ENCODE data around the gene MID2.
"Not testable (repeated sequence)": the region's sequence is repeated elsewhere in the genome, so short reads cannot be mapped to it uniquely, and the experiment has no call there.

MID2 gene, protein sequence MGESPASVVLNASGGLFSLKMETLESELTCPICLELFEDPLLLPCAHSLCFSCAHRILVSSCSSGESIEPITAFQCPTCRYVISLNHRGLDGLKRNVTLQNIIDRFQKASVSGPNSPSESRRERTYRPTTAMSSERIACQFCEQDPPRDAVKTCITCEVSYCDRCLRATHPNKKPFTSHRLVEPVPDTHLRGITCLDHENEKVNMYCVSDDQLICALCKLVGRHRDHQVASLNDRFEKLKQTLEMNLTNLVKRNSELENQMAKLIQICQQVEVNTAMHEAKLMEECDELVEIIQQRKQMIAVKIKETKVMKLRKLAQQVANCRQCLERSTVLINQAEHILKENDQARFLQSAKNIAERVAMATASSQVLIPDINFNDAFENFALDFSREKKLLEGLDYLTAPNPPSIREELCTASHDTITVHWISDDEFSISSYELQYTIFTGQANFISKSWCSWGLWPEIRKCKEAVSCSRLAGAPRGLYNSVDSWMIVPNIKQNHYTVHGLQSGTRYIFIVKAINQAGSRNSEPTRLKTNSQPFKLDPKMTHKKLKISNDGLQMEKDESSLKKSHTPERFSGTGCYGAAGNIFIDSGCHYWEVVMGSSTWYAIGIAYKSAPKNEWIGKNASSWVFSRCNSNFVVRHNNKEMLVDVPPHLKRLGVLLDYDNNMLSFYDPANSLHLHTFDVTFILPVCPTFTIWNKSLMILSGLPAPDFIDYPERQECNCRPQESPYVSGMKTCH

DNA sequence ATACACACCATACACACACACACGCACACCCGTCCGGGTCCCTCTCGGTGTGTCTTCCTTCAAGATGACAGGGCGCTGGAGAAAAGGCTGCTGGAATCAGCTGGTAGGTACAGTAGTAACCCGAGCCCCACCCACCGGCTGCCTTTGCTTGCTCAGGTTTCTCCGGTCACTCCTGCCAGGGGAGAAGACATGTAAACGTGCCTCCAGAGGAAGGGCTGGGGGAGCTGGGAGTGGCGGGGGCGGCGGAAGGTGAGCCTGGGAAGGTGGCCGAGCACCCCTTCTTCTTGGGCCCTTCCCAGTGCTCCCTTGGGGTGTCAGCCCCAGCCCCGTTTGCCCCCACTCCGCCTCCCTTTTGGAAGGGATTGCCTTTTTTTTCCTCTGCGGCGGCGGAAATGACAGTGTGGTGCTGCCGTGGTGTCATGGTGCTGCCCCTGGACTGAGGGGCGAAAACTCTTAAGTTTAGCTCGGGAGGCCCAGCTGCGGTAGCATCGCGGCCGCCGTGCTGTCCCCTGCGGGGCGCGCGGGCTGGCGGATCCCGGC lies at the start of gene MID2:
MID2 (plus strand) TSS at position 169 of the 540 bp plus-strand sequence. CDS start 561 bp downstream, outside the sequence.
- peak; percentile 42 for DNase-seq

DNA sequence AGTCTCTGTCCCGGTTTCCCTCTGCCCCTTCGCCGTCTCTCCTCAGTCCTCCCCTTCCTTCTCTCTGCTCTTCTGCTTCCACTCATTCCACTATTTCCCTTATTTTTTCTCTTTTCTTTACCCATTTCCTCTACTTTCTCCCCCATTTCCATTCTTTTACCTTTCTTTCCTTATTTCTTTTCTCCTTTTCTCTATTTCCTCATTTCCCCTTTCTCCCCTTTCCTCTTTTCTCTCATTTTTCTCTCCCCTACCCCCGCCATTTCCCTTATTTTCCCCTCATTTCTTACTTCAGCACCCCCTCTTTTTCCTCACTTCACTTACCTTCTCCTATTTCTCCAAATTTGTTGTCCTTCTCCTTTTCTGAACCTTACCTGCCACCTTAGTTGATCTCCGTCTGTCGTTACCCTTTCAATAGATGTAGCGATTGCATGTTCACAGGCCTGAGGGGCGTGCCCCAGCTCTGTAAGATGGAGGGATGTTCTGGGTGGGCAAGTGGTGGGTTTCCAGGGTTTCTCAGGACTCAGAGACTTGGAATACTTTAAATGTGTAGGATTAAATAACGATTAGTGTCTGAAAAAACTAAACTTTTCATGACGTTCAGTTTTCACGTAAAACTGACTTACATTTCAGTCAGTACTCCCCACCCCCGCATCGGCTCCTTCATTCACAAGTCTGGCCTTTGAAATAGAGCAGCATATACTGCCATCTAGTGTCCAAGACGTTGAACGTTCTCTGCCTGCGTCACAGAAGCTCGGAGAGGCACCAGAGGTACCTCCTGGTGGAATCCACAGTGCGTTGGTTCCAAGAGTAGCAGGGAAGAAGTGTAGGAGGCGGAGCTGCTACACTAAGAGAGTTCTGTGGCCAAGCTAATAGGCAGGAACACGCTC lies 48.8 kb upstream of the MID2 start:
- peak; percentile 81 for DNase-seq

DNA sequence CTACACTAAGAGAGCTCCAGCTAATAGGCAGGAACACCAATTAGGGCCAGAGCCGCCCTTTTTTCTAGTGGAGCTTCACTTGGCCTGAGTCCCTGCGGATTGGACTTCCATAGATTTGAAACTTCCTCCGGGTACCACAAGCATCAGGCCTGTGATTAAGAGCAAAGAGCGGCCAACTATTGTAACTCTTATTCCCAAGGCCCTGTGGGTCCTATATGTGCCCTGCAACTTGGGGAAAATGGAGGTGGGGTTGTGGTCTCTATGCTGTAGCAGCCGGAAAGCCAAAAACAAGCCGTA lies 48.2 kb upstream of the MID2 start, which contains the start of gene NCBP2L:
NCBP2L (plus strand) TSS at position 198 of the 297 bp plus-strand sequence. CDS start 16,488 bp downstream, outside the sequence.
- no peak for DNase-seq

DNA sequence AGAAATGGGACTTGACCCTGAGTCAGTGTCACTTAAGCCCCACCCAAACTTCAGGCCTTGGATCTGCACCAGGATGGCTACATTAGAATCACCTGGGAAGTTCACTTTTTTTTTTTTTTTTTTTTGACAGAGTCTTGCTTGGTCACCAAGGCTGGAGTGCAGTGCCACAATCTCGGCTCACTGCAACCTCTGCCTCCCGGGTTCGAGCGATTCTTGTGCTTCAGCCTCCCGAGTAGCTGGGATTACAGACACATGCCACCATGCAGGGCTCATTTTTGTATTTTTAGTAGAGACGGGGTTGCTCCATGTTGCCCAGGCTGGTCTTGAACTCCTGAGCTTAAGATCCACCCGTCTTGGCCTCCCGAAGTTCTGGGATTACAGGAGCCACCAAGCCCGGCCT lies 45.1 kb upstream of the MID2 start:
- no peak for DNase-seq

DNA sequence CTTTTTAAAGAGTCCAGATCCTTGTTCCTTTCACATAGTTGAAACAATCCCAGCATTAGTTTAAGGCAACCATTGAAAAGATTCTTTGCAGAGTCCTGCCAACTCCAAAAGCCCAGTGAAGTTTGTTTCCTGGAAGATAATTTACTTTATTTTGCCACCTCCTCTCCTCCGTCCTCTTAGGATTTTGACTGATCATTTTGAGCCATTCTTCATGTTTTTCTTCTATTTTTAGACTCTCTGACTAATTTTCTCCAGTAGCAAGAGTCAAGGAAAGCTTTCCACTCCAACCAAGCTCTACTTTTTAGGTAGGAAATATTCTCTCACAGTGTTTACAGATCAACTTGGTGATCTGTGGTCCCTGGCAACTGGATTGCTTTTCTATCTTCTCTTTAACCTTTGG lies 37.8 kb upstream of the MID2 start:
- no peak for DNase-seq

DNA sequence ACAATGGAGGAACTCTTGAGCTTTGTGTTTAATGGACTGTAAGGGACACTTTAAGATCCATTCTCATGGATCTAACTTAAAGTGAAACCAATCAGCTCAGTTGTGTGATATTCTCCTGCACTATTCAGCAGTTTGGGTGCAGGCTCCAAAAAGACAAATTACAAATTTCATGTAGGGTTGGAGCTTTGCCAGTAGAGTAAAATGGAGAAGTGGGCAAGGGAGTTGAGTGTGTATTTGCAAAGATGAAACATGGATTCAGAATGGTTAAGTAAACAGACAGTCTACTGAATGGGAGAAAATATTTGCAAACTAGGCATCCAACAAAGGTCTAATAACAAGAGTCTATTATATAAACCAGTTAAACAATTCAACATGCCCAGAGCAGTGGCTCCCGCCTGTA lies 21.2 kb upstream of the MID2 start:
- no peak for DNase-seq

DNA sequence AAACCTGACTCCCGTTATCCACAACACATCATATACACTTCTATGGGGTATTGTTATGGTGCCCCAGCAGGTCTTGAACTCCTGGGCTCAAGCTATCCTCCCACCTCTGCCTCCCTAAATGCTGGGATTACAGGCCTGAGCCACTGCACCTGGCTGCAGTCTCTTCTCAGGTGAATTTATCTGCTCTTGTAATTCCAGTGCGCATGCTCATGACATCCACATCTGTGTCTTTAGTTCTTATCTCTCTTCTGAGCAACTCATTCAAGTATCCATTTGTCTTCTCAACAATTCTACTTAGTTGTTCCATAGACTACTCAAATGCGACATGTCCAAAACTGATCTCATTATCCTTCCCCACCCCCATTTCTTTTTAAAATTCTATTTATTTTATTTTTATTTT lies 20.5 kb upstream of the MID2 start:
- no peak for DNase-seq

DNA sequence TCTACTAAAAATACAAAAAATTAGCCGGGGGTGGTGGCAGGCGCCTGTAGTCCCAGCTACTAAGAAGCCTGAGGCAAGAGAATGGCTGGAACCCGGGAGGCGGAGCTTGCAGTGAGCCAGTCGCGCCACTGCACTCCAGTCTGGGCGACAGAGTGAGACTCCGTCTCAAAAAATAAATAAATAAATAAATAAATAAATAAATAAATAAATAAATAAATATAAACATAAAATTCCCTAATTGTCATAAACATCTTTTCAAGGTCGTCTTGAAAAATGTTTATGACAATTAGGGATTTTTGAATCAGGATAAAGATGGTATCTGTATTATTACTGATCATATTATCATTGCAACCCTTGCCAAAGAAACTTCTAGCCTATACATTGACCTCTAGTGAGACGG lies 15.6 kb upstream of the MID2 start:
- not testable (repeated sequence) for DNase-seq

DNA sequence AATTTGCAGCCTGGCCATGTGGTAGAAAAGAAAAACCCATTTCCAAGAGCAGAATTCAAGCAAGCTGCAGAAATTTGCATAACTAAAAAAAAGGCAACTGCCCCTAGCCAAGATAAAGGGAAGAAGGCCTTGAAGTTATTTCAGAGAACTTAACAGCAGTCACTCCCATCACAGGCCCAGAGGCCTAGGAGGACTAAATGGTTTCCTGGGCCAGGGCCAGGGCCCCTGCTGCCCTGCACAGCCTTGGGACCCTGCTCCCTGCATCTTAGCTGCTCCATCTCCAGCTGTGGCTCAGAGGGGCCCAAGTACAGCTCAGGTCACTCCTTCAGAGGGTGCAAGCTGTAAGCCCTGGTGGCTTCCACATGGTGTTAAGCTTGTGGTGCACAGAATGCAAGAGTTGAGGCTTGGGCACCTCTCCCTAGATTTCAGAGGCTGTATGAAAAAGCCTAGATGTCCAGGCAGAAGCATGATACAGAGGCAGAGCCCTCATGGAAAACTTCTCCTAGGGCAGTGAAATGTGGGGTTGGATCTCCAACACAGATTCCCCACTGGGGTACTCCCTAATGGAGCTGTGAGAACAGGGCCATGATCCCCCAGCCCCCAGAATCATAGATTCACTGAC lies 6.7 kb upstream of the MID2 start:
- no peak for DNase-seq

DNA sequence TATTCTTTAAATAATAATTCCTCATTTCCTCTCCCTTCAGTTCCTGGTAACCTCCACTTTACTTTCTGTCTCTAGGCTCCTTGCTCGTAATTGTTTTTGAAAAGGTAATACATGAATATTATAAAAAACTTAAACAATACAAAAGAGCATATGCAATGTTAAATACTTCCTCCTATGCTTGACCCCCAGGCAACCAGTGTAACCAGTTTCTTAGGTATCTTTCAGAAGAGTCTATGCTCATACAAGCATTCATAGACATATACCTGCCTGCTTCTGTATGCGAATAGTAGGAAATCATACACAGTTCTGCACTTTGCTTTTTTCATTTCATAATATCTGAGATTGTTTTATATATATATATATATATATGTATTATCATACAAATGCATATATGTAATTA lies 2.6 kb upstream of the MID2 start:
- no peak for DNase-seq

DNA sequence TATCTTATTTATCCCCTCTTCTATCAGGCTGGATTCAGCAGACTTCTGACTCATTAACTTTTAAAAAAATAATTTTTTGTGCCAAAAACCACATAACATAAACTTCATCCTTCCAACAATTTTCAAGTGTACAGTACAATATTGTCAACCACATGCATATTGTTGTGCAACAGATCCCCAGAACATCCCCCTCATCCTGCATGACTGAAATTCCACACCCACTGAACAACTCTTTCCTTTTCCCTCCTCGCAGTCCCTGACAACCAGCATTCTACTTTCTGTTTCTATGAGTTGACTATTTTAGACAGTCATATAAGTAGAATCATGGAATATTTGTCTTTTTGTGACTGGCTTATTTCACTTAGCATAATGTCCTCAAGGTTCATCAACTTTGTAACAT lies 2.2 kb upstream of the MID2 start:
- DNase-seq = no peak

DNA sequence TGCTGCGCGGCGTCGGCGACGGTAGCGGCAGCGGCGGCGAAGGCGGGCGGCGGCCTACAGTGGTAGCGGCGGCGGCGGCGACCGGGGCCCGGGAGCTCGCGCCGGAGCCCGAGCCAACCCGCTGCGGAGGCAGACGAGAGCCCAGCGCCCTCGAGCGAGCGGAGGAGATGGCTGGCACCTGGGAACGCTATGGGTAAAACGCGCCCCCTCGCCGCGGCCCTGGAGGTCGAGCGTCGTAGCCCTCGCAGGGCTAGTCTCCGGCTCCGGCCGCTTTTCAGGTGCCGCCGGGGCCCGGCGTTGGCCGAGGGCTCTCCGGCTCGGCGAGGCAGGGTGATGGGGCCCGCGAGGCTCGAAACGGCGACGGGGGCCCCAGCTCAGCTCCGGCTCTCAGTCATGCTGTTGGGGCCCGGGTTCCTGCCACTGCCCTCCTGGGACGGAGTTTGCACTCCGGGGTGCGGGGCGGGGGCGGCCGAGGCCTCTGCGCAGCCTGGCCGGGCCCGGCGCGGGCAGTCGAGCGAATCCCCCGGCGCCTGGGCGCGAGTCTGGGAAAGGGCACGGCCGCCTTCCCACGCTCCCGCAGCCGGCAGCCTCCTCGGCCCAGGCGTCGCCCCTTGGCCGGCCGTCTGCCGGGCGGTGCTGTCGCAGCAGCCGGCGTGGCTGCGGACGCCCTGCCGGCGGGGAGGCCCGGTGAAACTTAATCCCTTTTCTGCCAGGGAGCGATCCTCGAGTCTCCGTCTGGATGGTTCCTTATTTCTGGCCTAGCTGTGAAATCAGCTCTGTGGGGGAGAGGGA lies 768 bp downstream of the MID2 start:
- no peak for DNase-seq

DNA sequence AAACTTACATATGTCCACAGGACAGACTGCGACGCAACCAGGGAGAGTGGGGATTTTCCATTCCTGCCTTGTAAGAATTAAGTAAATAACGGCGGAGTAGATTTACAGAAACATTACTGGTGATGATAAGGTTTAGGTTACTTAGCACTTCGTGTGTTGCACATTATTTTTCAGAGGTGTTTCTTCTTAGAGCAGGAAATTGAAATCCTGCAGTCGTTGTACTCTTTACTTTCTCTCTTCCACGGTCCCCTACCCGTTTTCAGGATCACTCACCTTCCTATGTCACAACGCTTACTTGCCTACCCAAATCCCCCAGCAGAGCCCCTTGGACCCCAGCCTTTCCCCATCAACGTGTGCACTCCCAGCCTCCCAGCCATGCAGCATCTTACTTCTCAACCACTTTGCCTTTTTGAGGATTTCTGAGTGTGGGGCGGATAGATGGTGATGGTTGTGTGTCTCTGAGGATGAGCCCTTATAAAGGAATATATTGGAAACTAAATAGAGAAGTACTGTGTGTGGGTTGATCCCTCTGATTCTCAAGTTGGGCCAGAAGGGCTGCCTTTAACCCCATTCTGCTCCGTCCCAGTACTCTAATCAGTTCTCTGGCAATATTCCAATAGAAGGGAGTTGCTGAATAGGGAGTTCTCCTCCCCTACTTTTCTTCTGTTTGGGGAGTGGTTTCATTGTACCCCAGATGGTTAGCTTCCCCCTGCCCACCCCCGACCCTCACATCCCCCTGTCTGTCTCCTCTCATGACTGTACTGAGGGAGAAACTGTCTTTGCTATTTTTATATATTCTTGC lies 1.6 kb downstream of the MID2 start:
- DNase-seq = no peak

DNA sequence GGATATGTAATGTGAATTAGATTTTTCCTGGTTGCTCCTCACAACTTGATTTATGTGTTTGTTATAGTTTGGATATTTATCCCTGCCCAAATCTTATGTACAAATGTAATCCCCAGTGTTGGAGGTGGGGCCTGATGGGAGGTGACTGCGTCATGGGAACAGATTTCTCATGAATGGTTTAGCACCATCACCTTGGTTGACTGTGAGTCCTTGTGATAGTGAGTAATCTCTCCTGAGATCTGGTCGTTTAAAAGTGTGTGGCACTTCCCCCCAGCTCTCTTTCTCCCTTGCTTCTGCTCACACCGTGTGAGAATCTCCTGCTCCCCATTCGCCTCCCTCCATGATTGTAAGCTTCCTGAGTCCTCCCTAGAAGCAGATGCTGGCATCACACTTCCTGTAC lies 2.2 kb downstream of the MID2 start:
- DNase-seq = no peak

DNA sequence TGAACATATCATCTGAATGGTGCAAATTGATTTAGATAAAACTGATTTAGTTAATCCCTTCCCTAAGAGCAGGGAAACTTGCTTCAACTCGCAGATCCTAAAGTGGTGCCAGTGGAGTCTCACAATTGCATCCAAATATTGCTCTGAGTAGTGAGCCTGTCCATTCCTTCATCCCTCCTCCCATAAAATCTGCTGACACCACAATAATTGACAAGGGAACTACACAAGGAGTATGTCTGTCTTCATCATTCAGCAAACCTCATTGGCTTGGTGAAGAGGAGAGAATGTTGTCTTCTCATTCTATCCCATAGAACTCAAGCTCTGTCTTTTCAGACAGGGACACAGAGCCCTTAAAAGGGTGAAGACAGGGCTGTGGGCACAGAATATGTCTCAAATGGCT lies 4.2 kb downstream of the MID2 start:
- no peak for DNase-seq

DNA sequence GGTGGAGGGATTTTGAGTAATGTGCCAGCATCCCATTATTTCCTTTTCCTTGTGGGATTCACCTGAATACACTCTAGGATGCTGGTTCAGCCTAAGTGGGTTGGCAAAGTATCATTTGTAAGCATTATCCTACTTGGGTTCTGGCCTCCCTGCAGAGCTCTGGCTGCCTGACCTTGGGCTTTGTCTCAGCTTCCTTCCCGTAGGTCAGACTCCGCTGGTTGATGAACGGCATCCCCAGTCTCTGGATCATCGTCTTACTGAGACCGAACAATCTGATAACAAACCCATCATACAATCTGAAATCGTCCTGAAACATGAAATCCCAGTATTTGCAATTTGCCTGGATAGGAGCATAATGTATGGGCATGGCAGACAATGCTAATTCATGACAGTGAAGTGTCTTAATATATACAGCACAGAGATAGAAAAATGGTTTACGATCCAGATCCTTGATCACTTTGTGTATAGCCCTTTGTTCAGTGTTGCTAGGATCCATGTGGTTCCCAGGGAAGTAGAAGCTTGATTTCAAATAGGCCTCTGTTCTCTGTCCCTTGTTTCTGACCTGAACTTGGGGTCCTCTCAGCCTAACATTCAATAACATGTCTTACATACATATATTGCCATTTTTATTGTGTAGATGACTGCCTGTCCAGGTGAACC lies 5.5 kb downstream of the MID2 start:
- DNase-seq = no peak

DNA sequence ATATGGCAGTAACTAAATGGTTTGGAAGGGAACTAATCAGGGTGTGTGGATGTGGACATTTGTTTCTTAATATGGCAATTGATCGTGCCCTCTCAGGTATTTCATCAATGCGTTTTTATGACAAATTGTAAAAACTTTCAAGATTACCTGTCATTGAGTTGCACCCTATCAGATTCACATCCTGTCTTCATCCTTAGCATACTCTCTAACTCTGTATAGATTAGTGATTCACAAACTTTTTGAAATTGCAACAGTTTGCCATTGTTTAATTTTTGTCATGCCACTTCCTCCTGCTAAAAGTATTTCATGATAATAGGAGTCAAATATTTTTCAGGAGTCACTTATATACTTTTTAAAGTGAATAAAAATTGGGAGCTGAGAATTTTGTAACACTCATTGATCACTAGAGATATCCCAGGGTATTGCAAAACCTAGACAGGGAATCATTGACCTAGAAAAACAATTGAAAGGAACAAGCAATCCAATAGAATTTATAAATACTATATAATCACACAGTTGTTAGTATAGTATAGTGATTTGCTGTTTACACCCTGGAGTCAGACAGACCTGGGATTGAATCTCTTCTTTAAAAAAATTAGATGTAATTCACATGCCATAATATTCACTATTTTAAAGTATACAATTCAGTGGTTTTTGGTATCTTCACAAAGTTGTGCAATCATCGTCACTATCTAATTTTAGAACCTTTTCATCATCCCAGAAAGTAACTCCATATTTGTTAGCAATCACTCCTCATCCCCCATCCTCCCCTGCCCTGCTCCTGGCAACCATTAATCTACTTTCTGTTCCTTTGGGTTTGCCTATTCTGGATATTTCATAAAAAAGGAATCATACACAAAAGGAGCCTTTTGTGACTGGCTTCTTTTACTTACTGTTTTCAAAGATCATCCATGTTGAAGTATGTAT lies 8.9 kb downstream of the MID2 start:
- DNase-seq = no peak

DNA sequence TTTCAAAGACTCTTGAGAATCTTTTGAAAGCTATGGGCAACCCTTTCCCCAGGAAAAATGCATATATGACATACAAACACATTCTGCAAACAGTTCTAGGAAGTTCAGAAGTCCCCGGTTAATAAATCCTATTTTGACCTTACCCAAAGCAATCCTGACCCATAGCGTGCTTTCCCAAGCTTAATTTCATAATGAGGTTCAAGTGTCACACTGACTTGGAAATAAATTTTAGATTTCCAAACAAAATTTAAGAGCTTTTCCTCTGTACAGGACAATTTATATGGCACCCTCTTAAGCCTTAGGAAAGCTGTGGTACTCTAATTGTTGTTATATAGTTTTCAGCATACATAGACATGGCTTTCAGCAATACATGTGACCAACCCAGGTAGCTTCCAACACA lies 11.3 kb downstream of the MID2 start:
- DNase-seq = no peak

DNA sequence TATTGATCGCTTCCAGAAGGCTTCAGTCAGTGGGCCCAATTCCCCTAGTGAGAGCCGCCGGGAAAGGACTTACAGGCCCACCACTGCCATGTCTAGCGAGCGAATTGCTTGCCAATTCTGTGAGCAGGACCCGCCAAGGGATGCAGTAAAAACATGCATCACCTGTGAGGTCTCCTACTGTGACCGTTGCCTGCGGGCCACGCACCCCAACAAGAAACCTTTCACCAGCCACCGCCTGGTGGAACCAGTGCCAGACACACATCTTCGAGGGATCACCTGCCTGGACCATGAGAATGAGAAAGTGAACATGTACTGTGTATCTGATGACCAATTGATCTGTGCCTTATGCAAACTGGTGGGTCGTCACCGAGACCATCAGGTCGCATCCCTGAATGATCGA lies 15.3 kb downstream of the MID2 start:
- no peak for DNase-seq

Data from CD4-positive, alpha-beta T cell treated with Interleukin-15 for 1 hour (primary cell).